ENCODE results near the gene SPATA17.

- TF ChIP-seq, protein P1, sequence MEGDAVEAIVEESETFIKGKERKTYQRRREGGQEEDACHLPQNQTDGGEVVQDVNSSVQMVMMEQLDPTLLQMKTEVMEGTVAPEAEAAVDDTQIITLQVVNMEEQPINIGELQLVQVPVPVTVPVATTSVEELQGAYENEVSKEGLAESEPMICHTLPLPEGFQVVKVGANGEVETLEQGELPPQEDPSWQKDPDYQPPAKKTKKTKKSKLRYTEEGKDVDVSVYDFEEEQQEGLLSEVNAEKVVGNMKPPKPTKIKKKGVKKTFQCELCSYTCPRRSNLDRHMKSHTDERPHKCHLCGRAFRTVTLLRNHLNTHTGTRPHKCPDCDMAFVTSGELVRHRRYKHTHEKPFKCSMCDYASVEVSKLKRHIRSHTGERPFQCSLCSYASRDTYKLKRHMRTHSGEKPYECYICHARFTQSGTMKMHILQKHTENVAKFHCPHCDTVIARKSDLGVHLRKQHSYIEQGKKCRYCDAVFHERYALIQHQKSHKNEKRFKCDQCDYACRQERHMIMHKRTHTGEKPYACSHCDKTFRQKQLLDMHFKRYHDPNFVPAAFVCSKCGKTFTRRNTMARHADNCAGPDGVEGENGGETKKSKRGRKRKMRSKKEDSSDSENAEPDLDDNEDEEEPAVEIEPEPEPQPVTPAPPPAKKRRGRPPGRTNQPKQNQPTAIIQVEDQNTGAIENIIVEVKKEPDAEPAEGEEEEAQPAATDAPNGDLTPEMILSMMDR (optimal IDR thresholded peaks at IDR 0.05 in 1 of 3, IDR thresholded peaks at IDR 0.05 in 1 of 3, conservative IDR thresholded peaks at IDR 0.05 in 1 of 3; ENCODE audit: extremely low read depth in 1 of 3, insufficient read depth in 2 of 3, low read length in 3 of 3) = no peak
- no peak for TF ChIP-seq EZH2 (IDR thresholded peaks at IDR 0.05; ENCODE audit: low read length)
These were observed 50.7 kb downstream of the SPATA17 start for GRCh38 chr1:217681806-217682205.
